CD4-positive, alpha-beta T cell treated with Interleukin-4 for 1 hour (primary cell): ENCODE data around the gene MRTFB.
A peak's percentile ranks its signal among the peaks of the same experiment; 100 is the strongest.

Experiments
- DNase-seq, 2 donors: peaks; one replicate each; pipeline ENCODE4 v3.0.0-alpha.2; 2020 to 2022

Gene MRTFB

DNA sequence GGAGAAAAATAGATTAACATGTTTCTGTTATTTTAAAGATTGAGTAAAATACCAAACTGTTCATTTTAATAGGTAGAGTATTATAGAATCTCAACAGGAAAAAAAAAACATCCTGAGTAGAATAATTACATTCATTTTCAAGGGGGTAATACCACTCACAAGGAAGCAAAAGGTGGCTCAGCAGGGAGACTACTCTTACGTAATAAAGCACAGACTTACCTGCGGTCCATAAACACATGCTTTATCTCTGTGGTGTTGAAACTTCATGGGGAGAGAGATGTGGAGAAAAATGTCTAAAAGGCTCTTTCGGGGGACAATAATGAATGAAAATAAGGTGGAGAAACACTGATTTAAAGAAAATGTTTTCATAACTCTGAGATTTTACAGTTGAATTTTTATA, 171.7 kb downstream of the MRTFB start:
- no peak for DNase-seq

DNA sequence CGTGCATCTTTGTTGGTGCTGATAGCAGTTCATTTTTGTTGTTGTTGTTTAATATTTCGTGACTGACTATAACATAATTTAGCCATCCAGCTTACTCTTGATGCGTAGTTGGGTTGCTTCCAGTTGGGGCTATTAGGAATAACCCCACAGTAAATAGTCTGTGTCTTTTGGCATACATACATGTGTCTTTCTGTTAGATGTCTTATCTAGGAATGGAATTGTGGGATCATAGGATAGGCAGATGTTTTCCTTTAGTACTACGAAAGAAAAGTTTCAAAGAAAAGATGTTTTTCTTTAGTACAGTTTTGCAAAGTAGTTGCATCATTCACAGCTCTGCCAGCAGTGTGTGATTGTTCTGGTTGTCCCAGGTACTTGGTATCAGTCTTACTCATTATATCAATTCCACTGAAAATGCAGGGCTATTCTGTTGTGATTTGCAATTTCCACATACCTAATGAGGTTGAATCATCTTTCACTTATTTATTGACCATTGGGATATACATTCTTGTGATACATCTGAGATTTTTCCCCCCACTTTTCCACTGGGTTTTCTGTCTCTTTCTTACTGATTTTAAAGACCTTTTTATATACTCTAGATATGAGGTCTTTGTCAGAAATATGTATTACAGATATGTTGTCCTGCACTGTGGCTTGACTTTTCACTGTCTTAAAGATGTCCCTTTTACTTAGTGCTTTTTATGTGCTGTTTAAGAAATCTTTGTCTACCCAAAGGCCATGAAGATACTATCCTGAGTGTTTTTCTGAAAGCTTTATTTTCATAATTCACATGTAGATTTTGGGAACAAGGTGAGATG, 173.3 kb downstream of the MRTFB start:
- no peak for DNase-seq

DNA sequence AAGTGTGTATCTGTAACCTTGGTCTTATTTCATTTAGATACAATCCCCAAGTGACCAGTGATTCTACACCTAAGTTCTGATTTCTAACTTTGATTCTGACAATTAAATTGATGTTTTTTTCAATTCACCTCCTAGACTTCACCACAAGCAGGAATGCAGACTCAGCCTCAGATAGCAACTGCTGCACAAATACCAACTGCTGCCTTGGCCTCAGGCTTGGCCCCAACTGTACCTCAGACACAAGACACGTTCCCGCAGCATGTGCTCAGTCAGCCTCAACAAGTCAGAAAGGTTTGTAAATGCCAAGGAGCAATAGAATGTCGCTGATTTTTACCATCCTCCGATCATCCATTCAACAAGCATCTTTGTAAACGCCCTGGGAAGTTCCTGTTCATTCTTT, 177.7 kb downstream of the MRTFB start:
- DNase-seq = no peak

DNA sequence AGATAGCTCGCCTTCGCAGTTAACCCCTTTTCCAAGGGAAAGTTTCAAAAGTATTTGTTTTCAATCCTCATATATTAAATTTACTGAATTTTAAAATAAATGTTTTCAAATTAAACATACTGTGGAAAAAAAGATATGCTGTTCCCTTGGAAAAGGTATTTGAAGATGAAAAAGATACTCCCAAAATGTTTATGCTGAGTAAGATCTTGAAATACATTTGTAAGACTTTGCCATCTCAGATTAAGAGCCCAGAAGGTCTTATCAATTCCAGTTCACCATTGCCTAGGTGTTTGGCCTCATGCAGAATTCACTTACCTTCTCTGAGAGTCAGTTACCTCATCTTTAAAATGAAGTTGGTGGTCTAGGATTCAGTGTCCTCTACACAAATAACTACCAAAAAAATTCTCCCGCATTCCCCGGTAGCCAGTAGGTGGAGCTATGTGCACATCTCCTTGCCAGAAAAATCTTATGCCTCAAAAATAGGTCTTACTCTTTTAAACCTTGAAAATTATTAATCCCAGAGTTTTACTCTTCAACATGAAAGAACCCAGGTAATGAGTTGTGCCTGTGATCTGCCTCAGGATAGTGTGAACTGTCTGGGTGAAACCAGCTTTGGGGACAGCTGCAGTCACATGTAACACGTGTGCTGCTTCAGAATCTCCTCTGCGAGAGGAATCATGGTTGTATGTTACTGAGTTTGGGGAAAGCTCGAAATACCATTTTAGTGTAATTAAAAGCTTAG, 178.3 kb downstream of the MRTFB start:
- peak; percentile 52 to 57 for DNase-seq

DNA sequence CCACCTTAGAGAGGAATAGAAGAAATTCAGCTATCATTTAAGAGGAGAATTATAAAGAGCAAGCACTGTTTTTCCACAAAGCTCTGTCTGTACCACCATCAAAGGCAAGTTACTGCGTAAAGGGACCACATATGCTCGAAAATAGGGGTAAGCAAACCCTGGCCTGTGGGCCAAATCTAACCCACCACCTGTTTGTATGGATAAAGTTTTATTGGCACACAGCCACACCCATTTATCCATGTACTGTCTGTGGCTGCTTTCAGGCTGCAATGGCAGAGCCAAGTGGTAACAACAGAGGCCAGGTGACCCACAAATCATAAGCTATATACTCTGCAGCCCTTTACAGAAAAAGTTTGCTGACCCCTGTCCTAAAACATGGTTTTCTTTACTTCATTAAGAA, 180.3 kb downstream of the MRTFB start:
- no peak for DNase-seq

DNA sequence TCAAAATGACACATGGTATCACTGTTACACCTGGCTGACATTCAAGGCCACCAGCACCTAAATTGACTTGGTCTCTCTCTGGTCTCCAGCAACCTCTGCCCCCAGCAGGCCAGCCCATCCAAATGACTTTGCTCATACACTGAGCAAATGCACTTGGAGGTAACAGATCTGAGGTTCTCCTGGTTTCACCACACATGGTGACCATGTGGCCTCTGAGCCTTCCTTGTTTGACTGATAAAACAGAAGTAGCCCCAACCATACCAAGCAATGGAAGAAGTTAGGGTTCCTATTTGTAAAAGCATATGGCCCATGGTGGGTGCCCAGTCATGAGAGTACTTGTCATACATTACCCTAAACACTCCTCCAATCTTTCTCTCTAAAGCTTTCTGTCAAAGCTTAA, 181.7 kb downstream of the MRTFB start:
- no peak for DNase-seq

DNA sequence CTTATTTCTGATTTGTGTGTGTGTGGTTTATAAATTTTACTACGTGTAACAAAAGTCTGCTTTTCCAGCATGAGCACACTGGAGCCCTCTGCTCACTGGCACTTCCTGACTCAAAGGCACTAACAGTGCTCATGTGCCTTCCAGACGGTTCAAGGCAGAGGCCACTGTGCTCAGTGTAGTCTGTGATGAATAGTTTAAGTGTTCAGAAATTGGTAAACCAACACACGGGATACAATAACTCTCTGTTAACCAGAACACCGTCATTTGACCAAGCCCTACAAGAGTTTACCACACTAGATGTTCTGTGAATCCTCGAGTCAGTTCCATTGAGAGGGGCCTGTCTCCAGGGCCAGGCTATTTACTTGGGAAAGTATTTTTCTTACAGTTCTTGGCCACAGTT, 191.9 kb downstream of the MRTFB start:
- DNase-seq = no peak

DNA sequence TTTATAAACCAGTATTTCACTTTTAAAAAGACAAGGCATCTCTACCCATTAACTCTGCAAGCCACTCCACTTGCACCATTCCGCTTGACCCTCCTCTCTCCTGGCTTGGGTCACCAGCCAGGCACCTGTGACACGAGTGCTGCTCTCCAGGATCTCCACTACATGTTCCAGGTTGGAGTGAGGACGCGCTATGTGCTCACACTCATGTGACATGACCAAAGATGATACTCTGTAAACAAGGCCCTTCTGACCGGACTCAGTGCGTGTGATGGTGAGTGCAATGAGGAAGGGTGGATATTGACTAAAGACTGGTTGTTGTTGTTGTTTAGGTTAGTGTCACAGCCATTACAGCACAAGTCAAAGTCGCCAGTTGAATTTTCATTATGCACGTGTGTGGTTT, 192.7 kb downstream of the MRTFB start:
- DNase-seq = no peak

DNA sequence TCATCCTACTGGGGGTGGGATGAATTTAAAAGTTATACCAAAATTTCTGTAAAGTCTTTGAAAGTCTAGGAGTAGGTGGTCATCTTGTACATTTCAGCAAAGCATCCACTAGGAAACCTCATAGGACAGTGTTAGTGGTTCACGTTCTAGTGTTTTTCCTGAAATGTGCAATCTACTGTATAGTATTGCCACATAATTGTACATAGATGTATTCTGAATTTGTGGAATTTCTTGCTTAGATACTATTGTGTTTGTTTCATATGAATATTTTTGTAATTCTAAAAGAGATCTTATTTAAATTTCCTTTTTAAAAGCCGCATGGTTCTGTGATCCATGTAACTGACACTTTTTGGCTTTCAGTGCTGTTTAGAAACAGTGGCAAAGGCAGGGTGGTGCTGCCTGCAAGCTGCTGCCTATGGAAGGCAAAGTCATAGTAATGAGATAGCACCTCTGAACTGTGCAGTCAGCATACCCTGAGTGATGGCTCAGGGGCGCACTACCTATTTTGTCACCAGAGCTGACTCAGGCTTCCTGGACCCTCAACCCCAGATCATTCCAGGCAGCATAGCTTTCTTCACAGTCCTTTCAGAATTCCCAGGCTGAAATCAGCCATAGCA, 193.3 kb downstream of the MRTFB start:
- no peak for DNase-seq

DNA sequence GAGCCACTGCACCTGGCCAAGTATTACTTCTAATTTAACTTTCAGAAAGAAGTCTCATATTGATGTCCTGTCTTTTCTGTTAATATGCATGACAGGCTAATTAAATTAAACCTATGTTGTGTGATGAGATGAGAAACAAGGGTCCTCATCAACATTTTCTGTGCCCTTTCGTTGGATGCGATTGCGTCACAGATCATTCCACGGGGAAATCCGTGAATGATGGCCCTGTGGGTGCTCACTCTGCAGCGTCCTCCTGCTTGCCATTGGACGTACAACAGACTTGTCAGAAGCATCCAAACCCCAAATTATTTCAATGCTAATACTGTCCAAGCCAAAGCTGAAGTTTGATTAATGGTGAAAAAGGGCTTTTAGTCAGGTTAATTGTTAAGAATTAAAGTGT, 197.0 kb downstream of the MRTFB start:
- DNase-seq = no peak

DNA sequence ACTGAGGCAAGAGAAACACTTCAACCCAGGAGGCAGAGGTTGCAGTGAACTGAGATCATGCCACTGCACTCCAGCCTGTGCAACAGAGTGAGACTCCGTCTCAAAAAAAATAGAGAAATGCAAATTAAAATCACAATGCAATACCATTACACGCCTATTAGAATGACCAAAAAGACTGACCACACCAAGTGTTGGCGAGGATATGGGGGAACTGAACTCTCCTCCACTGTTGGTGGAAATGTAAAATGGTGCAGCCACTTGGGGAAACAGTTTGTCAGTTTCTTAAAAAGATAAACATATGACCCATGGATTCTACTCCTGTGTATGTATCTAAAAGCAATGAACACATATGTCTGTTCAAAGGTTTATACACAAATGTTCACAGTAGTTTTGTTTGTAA, 204.8 kb downstream of the MRTFB start:
- no peak for DNase-seq

DNA sequence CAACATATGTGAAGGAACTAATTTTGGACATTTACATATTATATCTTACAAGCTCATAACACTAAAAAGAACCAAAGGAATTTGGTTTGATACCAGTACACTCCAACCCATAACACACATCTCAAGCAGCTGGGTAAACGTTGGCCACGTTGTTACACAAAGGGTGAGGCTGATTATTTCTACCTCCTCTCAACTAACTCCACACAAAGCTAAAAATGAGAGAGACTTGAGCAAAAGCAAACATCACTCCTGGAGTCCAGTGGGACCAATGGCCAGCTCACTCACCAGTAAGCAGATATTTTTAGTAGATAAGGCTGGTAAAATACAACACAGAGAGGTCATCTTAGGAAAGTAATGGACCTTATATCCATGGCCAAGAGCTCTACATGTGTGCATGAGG, 207.6 kb downstream of the MRTFB start:
- DNase-seq = no peak

DNA sequence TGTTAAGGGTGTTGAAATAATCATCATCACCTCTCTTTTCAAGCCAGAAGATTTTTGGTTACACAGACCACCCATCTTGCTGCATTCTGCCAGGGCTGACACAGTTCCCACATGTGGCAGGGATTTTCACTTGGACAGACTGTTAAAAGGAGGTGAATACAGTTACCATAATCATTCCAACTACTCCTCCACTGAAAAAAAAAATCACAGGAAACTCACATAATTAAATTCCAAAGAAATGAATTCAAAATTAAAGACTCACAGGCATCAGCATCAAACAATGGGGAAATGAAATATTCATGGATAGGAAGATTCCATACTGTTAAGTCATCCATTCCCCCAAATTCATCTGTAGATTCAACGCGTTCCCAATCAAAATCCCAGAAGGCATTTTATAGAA, 209.4 kb downstream of the MRTFB start:
- no peak for DNase-seq

DNA sequence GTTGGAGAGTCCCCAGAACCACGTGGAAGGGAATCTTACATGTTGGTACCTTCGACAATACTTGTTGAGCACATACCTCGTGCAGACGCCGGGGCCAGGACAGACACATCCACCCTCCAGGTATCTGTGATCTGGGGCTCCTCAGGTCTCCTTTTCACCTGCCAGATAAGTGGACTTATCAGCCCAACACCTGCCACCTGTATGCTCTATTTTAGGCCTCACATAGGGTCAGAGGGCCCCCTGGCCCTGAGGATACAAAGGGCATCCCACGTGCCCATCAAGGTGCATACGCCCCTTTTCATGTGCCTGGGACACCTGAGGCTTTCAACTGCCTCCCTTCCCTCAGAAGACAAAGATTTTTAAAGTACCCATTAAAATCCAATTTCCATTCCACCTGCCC, 212.7 kb downstream of the MRTFB start:
- DNase-seq = no peak

DNA sequence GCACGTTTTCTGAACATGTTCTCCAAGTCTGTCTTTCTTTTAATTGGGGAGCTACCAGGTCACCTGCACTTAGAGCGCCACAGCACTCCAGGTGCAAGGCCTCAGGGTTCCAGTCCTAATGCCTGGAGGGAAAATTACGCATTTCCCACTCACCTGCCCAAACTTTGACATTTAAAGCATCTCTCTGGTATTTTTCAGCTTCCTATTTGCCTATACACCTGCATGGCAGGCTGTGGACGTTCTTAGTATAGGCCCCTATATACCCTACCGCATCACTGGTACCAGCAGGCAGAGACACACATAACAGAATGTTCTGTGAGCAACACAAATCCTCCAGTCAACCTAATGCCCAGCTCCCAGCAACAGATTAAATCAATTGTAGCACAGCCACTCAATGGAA, 213.3 kb downstream of the MRTFB start:
- DNase-seq = no peak

DNA sequence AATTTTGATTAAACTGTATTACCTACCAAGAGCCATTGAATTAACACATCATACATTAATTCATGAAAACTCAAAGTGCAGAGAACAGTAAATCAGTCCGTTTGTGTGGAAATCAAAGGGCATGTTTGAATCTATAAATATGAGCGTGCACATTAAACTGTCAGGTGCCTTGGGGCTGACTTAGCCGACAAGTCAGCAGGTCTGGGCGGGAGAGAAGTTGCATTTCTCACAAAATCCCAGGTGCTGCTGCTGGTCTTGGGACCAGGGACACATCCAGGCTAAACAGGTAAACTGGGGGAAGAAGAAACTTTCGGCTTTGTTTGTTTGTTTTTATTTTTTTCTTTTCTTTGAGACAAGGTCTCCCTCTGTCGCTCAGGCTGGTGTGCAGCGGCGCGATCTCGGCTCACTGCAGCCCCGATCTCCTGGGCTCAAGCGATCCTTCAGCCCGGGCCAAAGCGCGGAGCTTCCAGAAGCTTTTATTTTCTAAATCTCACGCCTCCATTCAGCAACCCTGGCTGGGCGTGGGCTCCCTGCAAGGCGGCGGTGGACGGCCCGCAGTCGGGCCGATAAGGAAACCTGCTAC, 213.9 kb downstream of the MRTFB start:
- no peak for DNase-seq

DNA sequence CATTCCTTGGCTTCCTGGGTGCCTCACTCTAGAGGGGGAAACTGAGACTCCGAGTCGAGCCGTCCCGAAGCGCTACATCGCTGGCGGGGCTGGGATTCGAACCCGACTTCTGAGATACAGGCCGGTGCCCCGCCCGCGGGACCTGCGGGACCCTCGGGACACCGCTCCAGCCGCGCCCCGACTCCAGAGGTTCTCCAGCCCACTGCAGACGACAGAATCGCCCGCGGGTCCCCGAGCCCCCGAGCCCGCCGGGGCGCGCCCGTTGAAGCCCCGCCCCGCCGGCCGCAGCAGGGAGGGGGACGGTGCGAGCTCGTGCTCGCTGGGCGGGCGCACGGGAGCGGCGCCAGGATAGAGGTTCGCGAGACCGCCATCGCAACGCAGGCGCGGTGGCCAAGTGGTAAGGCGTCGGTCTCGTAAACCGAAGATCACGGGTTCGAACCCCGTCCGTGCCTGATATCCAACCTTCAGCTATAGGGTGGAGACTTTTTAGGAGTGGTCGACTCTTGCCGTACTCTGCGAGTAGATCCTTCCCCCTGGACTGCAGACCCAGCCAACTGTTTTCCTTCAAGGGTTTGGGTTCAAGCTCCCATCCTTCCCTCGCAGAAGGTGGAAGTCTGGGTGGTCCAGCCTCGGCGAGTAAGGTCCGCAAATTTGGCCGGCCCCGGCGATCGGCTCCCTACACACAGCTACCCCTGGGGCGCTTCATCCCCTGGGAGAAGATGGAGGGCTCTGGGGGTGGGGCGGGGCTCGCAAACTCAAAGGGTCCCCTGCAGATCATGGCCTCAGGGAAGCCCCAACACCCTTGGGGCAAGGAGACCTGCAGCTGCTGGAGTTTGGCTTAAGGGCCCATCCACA, 214.6 kb downstream of the MRTFB start:
- peak; percentile 95 for DNase-seq

DNA sequence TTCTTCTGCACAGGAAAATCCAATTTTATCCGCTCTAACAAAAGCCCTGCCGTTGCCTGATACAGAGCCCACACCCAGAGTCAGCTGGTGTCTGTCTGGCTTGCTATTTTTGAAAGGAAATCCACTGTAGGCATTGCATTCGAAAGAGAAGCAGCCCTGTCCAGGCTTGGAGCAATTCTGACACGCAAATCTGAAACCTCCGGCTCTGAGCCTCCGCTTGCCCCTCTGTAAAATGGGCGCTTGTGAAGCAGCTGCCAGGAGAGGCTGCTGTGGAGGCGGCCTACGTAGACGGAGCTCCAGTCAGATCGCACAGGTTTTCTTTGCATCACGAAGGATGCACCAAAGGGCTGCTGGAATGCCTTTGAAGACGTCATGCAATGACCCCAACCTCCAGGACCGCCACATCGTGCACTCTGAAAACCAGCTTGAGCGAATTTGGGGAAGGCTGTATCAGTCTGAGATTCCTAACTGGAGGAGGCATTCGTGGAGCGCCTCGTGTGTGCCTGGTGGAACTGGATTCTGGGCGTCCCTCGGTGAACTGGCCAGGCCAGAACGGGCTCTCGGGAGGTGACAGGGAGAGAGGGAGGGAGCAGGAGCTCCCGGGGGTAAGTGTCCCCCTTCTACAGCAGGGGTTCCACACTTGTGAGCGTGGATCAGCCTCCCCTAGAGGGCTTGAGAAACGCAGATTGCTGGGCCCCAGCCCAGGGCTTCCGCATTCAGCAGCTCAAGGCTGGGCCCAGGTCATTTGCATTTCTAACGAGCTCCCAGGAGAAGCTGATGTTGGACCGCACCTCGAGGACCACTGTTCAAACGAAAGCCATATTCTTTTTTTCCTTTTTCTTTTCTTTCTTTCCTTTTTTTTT, 215.5 kb downstream of the MRTFB start:
- DNase-seq = peak; percentile 39 to 59

DNA sequence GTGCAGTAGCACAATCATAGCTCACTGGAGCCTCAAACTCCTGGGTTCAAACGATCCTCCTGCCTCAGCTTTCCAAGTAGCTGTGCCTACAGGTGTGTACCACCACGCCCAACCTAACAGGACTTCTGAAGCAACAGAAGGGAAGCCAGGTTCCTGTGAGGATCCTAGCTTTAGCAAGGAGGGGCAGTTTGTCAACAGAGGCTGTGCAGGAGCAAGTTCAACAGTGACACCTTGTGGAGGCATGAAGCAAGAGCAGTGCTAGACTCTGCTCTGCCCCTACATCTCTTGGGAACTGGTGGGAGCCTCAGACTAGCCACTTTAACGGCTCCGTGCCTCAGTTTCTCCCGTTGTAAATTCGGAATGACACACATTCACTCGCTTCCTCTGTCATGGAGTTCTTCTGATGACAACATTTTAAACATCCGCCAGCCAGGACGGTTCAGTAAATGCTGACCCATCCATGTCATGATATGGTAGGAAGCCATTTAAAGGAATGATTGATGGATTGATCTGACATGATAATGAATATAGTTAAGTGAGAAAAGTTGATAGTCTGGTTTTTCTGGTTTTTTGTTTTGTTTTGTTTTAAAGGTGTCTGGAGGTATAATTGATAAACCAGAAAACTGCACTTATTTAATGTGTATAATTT, 218.7 kb downstream of the MRTFB start:
- DNase-seq = peak in 1 of 2 donors; percentile 46

DNA sequence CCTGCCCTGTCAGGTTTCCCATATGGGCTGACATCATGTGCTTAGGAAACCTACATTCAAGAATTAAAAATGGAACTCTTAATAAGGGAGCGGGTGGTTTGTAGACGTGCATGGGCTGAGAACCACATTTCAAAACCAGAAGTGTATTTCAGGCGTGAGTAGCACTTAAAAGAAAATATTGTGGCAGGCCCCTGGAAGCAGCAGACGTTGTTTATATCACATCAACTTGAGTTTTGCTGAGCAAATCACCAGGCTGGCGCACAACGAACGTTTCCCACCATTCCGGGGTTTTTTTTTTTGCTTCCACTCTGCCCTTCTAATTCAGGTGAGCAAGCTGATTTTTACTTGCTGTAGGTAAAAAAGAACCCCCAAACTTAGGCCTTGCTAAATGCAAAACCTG, 220.2 kb downstream of the MRTFB start:
- DNase-seq = no peak
